HG03135 (cell line): Measurements from ENCODE around the gene SLC29A4.
"Not testable (repeated sequence)": the region's sequence is repeated elsewhere in the genome, so short reads cannot be mapped to it uniquely, and the experiment has no call there.

ENCODE experiments used
- ATAC-seq: cut with Tn5 transposase; IDR thresholded peaks from one replicate; pipeline ENCODE4 v1.9.1; 2021; ENCODE audit warnings: mild to moderate bottlenecking, moderate library complexity; ENCODE audit not compliant: unreplicated experiment

Gene SLC29A4

DNA sequence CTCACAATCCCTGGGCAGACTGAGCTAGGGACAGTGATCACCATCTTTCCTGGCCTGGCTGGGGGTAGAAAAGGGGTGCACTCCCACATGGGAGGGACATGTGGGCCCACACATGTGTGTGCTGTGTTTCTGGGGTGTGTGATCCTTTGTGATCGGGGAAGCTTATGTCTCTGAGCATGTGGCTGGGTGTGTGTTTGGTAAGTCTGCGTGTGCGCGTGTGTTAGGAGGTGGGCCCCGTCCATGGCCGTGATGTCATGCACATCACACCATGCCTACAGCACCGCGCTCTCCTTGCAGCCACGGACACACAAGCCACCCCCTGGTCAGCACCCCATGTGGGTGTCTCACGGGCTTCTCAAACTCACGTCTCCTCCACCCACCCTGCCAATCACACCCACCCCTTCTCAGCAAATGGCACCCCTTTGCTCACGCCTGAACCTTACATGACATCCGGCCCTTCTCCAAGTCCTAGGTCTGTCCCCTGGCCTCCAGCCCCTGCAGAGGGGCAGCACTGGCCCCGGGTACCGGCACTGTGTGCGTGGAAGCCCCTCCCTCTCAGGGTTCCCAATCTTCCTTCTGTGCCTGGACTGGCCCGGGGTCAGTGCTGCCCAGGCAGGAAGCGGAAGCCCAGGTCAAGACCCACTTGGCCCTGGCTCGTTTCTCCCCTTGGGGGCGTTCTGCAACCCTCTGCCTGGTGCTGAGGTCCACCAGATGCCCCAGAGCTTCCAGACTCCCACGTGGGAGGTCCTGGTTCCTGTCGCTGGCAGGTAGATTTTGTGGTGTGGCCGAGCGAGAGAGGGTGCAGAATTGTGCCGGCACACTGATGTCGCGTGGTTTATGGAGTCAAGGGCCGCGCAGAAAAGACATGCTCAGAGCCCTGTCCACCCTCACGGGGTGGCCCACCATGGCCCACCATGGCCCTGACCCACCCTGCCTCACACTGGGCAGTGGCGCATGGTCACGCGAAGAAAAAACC, 12.6 kb downstream of the SLC29A4 start:
- ATAC-seq = no peak

DNA sequence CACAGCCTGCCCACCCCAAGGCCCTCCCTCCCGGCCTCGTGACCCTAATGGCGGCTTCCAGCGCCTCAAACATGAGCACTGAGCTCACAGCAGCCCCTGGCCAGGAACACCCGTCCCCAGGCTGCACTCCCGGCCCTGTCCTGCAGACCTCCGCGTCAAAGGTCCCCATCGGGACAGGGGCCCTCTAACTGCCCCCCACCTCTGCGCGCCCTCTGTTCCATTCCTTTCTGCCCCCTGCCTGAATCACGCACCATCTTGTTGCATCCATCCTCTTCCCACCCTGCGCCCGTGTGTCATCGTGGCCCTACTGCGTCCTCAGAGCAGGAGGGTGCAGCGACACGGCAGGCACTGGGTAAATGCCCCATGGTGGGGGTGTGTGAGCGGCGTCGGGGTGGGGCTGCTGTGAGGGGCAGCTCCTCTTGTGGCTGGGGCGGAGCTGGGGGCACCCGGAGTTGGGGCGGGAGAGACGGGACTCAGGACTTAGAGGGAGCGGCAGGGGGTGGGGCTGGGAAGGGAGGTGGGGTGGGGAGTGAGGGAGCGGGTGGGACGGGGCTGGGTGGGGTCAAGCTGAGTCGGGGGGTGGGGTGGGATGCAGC, 13.4 kb downstream of the SLC29A4 start:
- ATAC-seq = no peak

DNA sequence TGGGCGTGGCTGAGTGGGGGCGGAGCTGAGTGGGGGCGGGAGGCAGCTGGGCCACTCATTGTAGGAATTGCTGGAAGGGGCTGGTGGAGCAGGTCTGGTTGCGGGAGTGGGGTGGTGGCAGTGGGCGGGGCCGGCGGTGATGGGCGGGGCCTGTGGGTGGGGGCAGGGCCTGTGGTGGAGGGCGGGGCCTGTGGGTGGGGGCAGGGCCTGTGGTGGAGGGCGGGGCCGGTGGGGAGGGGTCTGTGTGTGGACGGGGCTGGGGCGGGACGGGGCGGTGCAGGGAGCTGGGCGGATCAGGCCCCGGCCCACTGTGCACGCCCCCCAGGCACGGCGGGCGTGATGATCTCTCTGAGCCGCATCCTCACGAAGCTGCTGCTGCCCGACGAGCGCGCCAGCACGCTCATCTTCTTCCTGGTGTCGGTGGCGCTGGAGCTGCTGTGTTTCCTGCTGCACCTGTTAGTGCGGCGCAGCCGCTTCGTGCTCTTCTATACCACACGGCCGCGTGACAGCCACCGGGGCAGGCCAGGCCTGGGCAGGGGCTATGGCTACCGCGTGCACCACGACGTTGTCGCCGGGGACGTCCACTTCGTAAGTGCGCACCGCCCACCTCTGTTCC, 14.0 kb downstream of the SLC29A4 start:
- no peak for ATAC-seq

DNA sequence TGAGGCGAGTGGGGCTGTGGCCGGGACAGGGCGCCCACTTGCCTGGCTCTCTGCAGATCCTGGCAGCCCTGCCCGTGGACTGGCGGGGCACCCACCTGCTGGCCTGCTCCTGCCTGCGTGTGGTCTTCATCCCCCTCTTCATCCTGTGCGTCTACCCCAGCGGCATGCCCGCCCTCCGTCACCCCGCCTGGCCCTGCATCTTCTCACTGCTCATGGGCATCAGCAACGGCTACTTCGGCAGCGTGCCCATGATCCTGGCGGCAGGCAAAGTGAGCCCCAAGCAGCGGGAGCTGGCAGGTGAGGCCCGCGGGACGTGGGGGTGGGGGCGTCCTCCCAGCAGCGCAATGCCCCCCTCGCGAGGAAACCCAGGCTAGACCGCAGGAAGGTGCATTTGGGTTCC, 17.6 kb downstream of the SLC29A4 start:
- no peak for ATAC-seq

DNA sequence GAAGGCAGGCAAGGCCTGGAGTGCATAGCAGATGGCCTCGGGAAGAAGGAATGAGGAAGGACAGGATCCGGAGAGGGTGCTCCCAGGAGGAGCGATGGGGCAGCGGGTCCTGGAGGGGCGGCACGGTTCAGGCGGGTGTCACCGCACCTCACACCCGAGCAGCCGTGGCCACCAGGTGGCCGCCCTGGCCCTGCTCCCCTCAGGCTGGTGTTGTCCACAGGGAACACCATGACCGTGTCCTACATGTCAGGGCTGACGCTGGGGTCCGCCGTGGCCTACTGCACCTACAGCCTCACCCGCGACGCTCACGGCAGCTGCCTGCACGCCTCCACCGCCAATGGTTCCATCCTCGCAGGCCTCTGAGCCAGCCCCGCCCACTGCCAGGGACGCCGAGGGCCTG, 19.8 kb downstream of the SLC29A4 start:
- no peak for ATAC-seq

DNA sequence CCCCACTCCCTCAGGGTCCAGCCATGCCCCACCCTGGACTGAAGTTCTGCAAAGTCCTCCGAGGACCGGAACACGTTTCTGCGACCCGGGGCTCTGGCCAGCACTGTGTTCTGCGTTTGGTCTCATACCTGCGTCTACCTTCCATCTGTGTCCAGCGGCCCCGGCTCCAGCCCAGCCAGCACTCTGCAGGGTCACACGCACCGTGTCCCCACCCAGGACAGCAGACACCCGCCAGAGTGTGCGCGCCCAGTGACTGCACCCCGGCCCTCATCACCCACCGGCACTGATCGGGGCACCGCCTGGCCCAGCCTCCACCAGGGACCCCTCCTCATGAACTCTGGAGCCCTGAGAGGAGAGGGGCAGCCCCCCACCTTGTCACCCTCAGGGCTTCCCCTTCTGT, 20.3 kb downstream of the SLC29A4 start:
- ATAC-seq = no peak

DNA sequence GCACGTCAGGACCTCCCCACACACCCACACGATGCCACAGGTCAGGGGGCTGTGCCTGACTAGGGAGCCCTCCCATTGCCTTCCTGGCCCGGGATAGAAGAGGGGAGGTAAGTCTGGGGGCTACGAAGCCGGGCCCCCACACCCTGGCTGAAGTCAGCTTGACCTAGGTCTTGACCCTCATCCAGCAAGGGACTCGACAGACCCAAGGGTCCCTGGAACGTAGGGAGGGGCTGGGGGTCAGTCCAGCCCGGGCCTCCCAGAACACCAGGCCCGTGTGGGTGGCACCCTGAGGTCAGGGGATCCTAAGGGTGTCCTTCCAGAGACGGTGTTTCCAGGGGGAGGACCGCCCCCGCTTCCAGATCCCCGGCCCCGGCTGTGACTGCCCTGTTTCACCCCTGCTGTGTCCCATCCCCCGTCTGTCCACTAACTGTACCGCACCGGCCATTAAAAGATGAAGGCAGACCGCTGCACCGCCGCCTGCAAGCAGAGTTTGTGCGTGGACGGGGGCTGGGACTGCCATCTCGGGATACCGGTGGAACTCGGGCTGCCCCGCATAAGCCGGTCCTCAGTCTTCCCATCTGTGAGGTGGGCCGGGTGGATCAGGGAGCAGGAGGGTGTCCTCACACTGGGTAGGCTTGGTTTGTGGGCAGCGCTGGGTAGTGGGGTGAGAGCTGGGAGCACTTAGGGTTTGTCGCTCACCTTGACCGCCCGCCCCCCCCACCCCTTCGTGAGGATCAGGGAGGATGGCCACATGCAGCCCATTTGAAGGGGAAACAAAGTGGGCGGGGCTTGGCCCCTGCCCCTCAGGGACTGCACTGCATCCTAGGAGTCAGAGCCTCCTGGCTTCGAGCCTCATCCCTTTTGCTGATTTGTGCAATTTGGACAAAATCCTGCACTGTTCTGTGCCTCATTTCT, 21.1 kb downstream of the SLC29A4 start:
- ATAC-seq = no peak

DNA sequence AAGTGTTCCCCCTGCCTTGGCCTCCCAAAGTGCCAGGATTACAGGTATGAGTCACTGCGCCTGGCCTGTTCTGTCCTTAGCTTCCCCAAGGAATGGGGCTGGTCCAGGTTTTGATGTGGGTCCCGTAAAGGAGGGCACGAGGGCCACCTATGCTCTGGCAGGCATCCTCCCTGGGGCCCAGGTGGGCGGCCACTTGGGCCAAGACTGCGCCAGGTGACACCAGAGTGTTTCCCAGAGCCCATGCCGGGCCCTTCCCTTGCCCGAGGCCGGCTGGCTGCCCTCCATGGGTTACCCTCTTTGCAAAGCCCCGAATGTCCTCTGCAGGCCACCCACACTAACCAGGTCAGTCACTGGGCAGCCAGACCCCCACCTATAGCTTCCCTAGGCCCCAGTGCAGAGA, 22.3 kb downstream of the SLC29A4 start:
- ATAC-seq = not testable (repeated sequence)

DNA sequence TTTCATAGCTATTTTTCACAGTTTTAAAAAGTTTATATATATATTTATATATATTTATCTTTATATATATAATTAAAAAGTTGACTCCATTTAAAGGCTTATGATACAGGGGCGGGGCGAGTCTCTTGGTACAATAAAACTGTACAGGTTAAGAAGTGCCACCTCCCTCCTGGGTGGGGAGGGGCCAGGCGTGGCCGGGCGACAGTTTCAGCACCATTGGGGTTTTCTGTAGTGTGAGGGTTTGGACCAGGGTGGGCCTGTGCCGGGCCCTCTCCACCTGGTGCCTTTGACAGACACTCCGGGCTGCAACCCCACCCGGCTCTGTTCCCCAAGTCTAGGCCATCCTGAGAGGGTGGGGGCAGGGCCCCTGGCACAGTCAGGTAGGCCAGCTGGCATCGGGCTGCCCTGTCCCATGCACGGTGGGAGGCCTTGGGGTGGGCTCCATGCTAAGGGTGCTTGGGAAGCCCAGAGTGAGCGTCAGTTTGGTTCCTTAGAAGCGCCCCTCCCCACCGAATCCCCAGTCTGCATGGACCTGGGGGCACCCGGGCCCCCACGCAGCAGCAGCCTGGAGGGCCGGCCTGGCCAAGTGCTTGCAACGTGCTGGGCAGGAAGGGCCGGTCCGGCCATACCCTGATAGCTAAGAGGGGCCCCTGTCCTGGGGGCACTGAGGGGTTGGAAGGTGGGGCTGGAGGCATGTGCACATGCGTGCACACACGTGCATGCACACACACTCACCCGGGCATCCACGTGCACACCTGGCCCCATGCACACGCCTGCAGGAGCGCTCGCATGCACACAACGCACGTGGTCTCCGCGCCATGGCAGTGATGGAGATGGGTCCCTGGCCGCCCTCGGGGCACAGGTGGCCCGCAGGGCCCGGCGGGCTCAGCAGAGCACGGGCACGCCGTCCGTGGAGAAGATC, 24.7 kb downstream of the SLC29A4 start:
- not testable (repeated sequence) for ATAC-seq

DNA sequence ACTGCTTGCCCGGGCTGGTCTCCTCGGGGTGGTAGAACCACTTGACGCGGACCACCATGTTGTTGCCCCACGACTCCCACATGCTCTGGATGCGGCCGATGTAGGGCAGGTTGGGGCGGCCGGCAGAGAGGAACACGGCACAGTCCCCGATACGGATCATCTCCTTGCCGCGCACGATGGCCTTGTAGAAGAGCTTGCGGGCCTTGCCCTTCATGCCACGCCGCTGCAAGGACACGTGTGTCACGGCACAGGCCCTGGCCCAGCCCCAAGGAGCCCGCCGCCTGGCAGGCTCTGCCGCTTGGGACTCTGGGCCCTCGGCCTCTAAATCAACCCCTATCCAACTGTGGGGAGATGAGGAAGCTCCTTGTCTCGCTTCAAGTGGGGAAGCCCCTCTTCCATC, 26.4 kb downstream of the SLC29A4 start:
- ATAC-seq = no peak

DNA sequence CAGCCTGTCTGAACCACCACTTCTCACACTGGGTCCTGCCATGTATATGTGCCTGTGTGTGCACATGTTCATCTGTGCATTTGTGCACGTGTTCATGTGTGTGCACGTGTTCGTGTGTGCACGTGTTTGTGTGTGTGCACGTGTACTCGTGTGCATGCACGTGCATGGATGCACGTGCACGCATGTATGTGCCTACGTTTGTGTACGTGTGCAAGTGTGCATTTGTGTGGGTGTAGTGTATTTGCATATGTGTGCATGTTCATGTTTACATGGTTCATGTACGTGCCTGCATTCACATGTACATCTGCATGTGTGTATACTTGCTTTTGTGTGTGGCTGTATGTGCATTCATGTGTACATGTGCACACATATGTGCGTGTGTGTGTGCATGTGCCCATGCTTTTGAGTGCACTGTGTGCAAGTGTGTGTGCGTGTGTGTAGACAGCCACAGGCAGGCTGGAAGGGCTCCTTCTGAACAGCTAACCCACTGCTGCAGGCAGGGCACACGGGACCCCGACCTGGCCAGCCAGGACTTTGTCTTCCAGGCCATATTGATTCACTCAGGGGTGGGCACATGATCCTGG, 28.2 kb downstream of the SLC29A4 start:
- no peak for ATAC-seq

DNA sequence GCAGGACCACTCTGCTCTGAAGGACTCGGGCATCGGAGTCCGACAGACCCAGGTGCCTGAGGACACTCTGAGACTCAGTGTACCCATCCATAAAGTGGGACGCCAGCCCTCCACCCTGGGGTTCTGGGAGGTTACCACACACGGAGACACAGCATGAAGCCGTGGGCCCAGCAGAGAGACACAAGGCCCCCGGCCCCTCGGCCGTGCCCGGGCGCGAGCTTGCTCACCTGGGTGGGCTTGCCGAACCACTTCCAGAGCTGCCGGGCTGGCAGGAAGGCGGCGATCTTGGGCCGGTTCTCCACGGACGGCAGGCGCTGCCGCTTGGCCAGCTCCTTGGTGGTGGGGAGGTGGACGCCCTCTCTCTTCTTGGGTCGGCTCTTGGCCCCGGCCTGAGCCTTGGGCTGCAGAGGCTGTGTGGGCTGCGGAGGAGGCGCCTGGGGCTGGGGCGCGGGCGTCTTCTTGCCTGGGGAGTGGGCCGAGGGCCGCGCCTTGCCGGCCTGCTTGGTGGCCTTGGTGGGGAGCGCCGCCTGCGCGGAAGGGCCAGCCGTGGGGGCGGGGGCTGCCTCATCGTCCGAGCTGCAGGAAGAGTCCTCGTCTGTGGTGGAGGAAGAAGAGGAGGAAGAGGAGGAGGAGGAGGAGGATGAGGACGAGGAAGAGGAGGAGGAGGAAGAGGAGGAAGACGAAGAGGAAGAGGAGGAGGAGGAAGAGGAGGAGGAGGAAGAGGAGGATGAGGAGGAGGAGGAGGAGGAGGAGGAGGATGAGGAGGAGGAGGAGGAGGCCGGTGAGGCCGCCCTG, 29.7 kb downstream of the SLC29A4 start:
- not testable (repeated sequence) for ATAC-seq

DNA sequence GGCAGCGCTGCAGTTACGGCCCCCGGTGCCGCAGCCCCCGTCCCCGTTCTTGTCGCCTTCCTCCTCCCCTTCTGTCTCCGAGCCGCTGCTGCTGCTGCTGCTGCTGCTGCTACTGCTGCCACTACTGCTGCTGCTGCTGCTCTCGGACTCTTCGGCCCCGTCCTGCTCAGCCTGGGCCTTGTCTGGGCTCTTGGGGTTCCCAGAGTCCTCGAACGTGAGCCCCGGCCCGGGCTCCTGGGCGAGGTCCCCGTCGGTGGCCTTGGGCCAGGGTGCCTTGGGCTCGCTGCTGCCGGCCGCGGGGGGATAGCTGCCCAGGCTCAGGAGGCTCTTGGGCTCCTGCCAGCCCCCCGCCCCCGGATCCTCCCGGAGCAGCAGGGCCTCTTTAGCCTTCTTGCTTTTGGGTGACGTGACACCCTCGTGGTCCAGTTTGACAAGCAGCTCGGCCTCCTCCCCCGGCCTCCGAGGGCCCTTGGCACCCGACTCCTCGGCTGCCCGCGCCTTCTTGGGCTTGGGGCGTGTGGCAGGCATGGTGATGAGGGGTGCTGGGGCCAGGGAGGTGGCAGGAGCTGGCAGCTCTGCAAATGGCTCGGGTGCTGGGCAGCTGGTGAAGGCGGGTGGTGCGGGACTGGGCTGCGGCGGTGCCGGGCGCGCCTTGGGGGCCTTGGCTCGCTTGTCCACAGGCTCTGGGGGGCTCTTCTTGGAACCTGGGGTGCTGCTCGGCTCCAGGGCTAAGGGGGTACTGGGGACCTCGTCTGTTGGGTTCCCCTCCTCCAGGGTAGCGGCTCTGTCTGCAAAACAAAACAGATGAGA, 30.5 kb downstream of the SLC29A4 start:
- ATAC-seq = not testable (repeated sequence)

DNA sequence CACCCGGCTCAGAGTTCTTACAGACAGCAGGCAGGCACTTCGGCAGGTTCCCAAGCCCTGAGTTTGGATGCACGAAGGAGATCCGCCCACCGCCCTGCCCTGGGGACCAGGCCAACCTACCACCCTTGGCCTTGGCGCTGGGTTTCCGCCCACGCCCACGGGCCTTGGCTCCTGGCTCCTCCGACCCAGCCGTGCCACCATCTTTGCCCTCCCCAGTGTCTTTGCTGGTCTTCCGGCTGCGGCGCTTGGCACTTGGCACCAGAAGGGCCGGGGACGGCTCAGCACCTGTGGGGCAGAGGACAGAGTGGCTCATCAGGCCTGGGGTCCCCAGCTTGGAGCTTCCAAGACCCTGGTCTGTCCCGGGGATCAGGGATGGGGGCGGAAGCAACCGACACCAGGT, 32.1 kb downstream of the SLC29A4 start:
- no peak for ATAC-seq

DNA sequence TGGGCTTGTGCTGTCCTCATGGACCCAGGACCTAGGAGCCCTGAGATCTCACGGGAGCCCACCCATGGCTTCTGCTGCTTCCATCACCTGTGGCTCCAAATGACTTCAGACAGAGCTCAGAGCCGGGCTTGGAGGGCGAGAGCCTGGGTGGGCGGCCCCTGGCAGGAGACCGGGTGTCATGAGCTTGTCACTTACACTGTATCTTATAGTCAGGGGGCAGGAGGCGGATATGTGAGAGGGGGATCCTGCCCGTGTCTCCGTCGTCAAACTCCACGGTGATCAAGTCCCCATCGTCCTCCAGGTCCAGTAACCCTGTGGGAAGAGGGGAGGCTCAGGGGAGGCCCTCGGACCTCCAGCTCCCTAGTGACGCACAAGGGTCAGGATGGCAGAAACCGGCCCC, 33.0 kb downstream of the SLC29A4 start:
- ATAC-seq = no peak

DNA sequence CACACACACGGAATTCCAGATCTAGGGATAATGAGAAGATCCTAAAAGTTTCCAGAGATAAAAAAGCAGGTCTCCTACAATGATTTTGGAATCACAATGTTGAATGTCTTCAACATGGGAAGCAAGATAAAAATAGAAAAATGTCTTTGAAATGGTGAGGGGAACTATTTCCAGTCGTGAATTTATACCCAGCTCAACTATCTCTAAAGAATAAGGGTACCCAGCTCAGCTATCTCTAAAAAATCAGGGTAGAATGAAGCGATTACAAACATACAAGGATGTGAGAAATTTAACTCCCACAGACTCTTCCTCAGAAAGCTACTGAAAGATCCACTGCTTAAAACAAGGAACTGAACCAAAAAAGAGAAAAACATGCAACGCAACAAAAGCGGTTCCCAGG, 35.9 kb downstream of the SLC29A4 start:
- ATAC-seq = not testable (repeated sequence)

DNA sequence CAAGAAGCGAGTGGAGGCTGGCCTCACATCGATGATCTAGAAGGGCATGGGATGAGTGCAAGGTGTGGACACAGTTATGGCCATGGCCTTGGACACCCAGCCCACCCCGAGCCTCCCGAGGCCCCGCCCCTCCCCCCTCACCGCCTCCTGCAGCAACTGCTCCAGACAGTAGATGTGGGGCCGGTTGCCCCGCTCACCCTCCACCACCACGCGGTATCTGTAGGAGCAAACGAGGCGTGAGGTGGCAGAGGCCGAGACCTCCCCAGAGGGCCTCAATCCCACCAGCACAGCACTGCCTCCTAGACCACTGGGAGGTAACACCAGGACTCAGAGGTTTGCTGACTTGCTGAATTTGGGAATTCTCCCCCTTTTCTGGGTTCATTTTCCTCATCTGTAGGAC, 37.6 kb downstream of the SLC29A4 start:
- no peak for ATAC-seq
